TTC549 (cell line): ENCODE results near the gene PSMB8.
"Not testable (repeated sequence)": the region's sequence is repeated elsewhere in the genome, so short reads cannot be mapped to it uniquely, and the experiment has no call there.

Experiments used
- FAIRE-seq: peaks from 2 replicates; lab custom pipeline; 2012; peaks lifted over from hg19 to GRCh38; lab: Jason Lieb, UNC

The PSMB8 gene

GRCh38 chr6:32843979-32844838 lies at the start of gene PSMB8:
Gene PSMB8, minus strand, starts transcription at chr6:32844047. Its CDS starts 51 bp downstream, at chr6:32843996.
- FAIRE-seq, result no peak

- no peak for FAIRE-seq
These were observed 47.0 kb upstream of the PSMB8 start for GRCh38 chr6:32890831-32891230.

GRCh38 chr6:32889533-32889932 lies 45.7 kb upstream of the PSMB8 start:
- no peak for FAIRE-seq

GRCh38 chr6:32888576-32888975 lies 44.7 kb upstream of the PSMB8 start:
- no peak for FAIRE-seq

GRCh38 chr6:32887616-32888015 lies 43.8 kb upstream of the PSMB8 start:
- no peak for FAIRE-seq

GRCh38 chr6:32886681-32887383 lies 43.0 kb upstream of the PSMB8 start:
- no peak for FAIRE-seq

- FAIRE-seq, result peak; percentile 85
These were observed 41.9 kb upstream of the PSMB8 start for GRCh38 chr6:32885698-32886286.

GRCh38 chr6:32883789-32884188 lies 39.9 kb upstream of the PSMB8 start:
- no peak for FAIRE-seq

- FAIRE-seq, result no peak
These were observed 39.0 kb upstream of the PSMB8 start for GRCh38 chr6:32882879-32883250.

GRCh38 chr6:32880962-32881361 lies 37.1 kb upstream of the PSMB8 start:
- FAIRE-seq, result not testable (repeated sequence)

- FAIRE-seq, result no peak
These were observed 35.8 kb upstream of the PSMB8 start for GRCh38 chr6:32879691-32880090.

- FAIRE-seq, result no peak
These were observed 32.8 kb upstream of the PSMB8 start for GRCh38 chr6:32876603-32877002.

GRCh38 chr6:32873947-32874346 lies 30.1 kb upstream of the PSMB8 start:
- not testable (repeated sequence) for FAIRE-seq

- FAIRE-seq, result peak; percentile 86
These were observed 24.5 kb upstream of the PSMB8 start for GRCh38 chr6:32868257-32868788.

GRCh38 chr6:32867554-32868256 lies 23.9 kb upstream of the PSMB8 start:
- no peak for FAIRE-seq

- FAIRE-seq, result no peak
These were observed 23.2 kb upstream of the PSMB8 start for GRCh38 chr6:32867022-32867477.

GRCh38 chr6:32865724-32866443 lies 22.0 kb upstream of the PSMB8 start:
- no peak for FAIRE-seq

- FAIRE-seq, result no peak
These were observed 18.9 kb upstream of the PSMB8 start for GRCh38 chr6:32862725-32863124.

- FAIRE-seq, result no peak
These were observed 16.8 kb upstream of the PSMB8 start for GRCh38 chr6:32860674-32861073.

- FAIRE-seq, result no peak
These were observed 14.3 kb upstream of the PSMB8 start for GRCh38 chr6:32858194-32858593.

GRCh38 chr6:32857156-32857891 lies 13.5 kb upstream of the PSMB8 start:
- no peak for FAIRE-seq
